Measurements from ENCODE around the gene ZNF649. TPM values are rescaled to one million over a fixed set of nuclear protein-coding genes. Genes with fewer than 3 reads are reported as not detected.

The ZNF649 gene
- total RNA-seq, 1 donor from 2014 or later = 13.9 TPM

- DNase-seq (ENCODE audit: low spot score) = peak; percentile 96
Observed at GRCh38 chr19:51887522-51888498, 17.0 kb downstream of the ZNF649 start, which contains the start of gene ZNF577. ZNF577 (minus strand) TSS chr19:51887951; CDS start chr19:51880382, 7,569 bp downstream.

- DNase-seq (ENCODE audit: low spot score) = no peak
Observed at GRCh38 chr19:51884713-51885112, 20.1 kb downstream of the ZNF649 start.

- DNase-seq (ENCODE audit: low spot score) = no peak
Observed at GRCh38 chr19:51882518-51882917, 22.3 kb downstream of the ZNF649 start.

- DNase-seq (ENCODE audit: low spot score) = no peak
Observed at GRCh38 chr19:51873097-51873496, 31.7 kb downstream of the ZNF649 start.

- no peak for DNase-seq (ENCODE audit: low spot score)
Observed at GRCh38 chr19:51861870-51862622, 42.8 kb downstream of the ZNF649 start.

Other genes starting within 250 kb of the ZNF649 start
- 29.3 TPM for gene SPACA6, start 211.7 kb downstream of the ZNF649 start, total RNA-seq
- gene HAS1, start 181.0 kb downstream of the ZNF649 start, total RNA-seq = 0.12 TPM
- 9.3 TPM for gene FPR1, start 153.1 kb downstream of the ZNF649 start, total RNA-seq
- not detected for gene FPR2, start 143.8 kb downstream of the ZNF649 start, total RNA-seq
- gene FPR3, start 109.9 kb downstream of the ZNF649 start, total RNA-seq = 7.0 TPM
- 16.8 TPM for gene ZNF577, start 17.1 kb downstream of the ZNF649 start, total RNA-seq
- gene ZNF613, start 22.5 kb upstream of the ZNF649 start, total RNA-seq = 7.9 TPM
- 12.8 TPM for gene ZNF350, start 81.8 kb upstream of the ZNF649 start, total RNA-seq
- 12.2 TPM for gene ZNF615, start 103.2 kb upstream of the ZNF649 start, total RNA-seq
- gene ZNF614, start 123.4 kb upstream of the ZNF649 start, total RNA-seq = 8.7 TPM
- 15.1 TPM for gene ZNF432, start 143.8 kb upstream of the ZNF649 start, total RNA-seq
- gene ZNF841, start 190.7 kb upstream of the ZNF649 start, total RNA-seq = 25.5 TPM
- 13.4 TPM for gene ZNF616, start 234.9 kb upstream of the ZNF649 start, total RNA-seq

Data from mucosa of gallbladder (tissue), 1 donor.